Peyer's patch (tissue), 4 donors: ENCODE results near the gene ANKS3. TPM values are rescaled to one million over a fixed set of nuclear protein-coding genes. Genes with fewer than 3 reads are reported as not detected.
A peak's percentile ranks its signal among the peaks of the same experiment; 100 is the strongest.

Source experiments
- DNase-seq, 3 donors: peaks; one replicate each; pipeline ENCODE4 v3.0.0-alpha.2; 2017 to 2019
- H3K27ac ChIP-seq, 4 donors: fragments of 200-600 bp; sonication (generic); one replicate each; pipeline ENCODE4 v1.5.1; 2016 to 2019
- H3K27me3 ChIP-seq, 2 donors: fragments of 200-600 bp; sonication (generic); one replicate each; pipeline ENCODE4 v1.5.1; 2019
- H3K36me3 ChIP-seq, 3 donors: fragments of 200-600 bp; sonication (generic); one replicate each; pipeline ENCODE4 v1.5.1; 2016 to 2019
- H3K4me1 ChIP-seq, 4 donors: fragments of 200-600 bp; sonication (generic); one replicate each; pipeline ENCODE4 v1.5.1; 2016 to 2019
- H3K4me3 ChIP-seq, 4 donors: fragments of 200-600 bp; sonication (generic); 1 replicate in 3 of 4; 2 replicates in 1 of 4; pipeline ENCODE4 v1.5.1; 2016 to 2019; ENCODE audit warnings: mild to moderate bottlenecking in 1 of 4
- H3K9me3 ChIP-seq, 4 donors: fragments of 200-600 bp; sonication (generic); one replicate each; pipeline ENCODE4 v1.5.1; 2016 to 2019; ENCODE audit warnings: mild to moderate bottlenecking in 1 of 4
- POLR2A ChIP-seq, 2 donors: fragments of 450-650 bp; IDR thresholded peaks; one replicate each; pipeline ENCODE4 v1.5.1; 2017; ENCODE audit warnings: antibody characterized with exemption in 2 of 2, mild to moderate bottlenecking in 2 of 2, moderate library complexity in 2 of 2
- total RNA-seq, 4 donors: library from RNA; depleted of rRNA; stranded (reverse); fragments of >200 nt; gene quantifications; one replicate each; pipeline ENCODE4 v1.1.0, GENCODE V29; 2016
- TF ChIP-seq, protein P1 (sequence below), 6 experiments: fragments of 450-650 bp in 4 of 6; fragments of 200-600 bp in 2 of 6; sonication (generic) in 1 of 6; IDR thresholded peaks; one replicate each; pipeline ENCODE4 v1.5.1; 2017 to 2019; ENCODE audit warnings: antibody characterized with exemption in 6 of 6, mild to moderate bottlenecking in 3 of 6, moderate library complexity in 1 of 6

Gene ANKS3
- total RNA-seq, 4 donors from 2014 or later: 20.8 to 42.9 (median 36.6) TPM

DNA sequence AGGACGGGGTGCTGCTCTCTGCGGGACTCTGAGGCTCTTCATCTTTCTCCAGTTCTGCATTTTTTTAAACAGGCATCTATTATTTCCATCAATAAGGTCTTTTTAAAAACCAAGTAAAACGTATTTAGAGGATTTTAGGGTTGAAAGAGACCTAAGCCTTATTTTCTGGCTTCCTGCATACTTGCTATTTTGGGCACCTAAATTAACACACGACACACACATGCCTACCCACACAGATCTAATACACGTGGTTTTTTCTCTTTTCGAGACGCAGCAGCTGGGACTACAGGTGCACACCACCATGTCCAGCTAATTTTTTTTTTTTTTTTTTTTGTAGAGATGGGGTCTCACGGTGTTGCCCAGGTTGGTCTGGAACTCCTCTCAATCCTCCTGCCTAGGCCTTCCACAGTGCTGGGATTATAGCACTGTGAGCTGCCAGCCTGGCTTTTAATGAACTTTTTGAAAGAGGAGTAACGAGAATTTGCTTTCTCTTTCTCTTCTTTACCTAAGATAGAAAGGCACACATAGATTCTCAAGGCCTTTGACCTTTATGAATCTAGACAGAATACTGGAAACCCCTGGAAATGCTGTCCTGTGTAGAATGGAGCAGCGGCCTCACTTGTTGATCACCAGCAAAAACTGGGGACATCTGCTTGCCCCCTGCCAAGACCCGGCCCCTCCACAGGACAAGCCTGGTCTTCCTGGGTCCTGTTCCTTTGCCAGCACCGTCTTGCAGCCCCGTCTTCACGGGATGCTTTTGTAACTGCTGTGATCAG, 14.0 kb upstream of the ANKS3 start:
- Histone ChIP-seq H3K27me3 (no peaks in the 10 kb centered on the region), H3K4me1 (peaks cover 0 to 9% (median 0%) of the 10 kb centered on the region in 4 donors), H3K9me3 (no peaks in the 10 kb centered on the region), H3K27ac (peak overlapping the region in 1 of 4 donors; percentile 22), H3K4me3 (no peak overlapping the region), H3K36me3 (peaks cover 0 to 24% (median 0%) of the 10 kb centered on the region in 3 donors)
- no peak for DNase-seq
- TF ChIP-seq, protein P1, sequence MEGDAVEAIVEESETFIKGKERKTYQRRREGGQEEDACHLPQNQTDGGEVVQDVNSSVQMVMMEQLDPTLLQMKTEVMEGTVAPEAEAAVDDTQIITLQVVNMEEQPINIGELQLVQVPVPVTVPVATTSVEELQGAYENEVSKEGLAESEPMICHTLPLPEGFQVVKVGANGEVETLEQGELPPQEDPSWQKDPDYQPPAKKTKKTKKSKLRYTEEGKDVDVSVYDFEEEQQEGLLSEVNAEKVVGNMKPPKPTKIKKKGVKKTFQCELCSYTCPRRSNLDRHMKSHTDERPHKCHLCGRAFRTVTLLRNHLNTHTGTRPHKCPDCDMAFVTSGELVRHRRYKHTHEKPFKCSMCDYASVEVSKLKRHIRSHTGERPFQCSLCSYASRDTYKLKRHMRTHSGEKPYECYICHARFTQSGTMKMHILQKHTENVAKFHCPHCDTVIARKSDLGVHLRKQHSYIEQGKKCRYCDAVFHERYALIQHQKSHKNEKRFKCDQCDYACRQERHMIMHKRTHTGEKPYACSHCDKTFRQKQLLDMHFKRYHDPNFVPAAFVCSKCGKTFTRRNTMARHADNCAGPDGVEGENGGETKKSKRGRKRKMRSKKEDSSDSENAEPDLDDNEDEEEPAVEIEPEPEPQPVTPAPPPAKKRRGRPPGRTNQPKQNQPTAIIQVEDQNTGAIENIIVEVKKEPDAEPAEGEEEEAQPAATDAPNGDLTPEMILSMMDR (IDR thresholded peaks at IDR 0.05): no peak
- TF ChIP-seq POLR2A (IDR thresholded peaks at IDR 0.05): no peak

DNA sequence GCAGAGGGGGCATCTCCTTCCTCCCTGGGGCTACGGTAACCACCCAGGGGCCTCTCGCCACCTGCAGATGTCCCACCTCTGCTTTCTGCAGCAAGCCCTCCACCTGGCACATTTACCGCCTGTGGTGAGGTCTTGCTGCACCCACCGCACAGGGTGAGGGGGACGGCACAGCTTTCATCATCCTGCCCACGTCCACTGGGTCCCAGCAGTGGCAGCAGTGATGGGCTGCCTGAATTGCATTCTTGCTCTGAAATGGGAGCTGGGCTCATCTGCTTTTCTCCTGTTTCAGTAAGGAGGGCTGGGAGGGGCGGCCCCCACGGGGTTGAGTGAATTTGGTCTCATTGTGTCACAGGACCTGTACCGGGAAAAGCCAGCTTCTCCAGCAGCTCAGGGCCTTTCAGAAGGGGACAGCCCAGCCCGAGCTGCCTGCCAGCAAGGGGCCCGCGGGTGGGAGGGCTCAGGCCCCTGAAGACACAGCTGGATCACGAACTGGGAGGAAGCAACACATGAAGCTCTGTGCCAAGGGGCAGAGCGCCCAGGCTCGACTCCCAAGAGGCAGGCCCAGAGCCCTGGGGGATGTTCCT, 13.0 kb upstream of the ANKS3 start:
- Histone ChIP-seq H3K4me1 (peaks cover 0 to 9% (median 0%) of the 10 kb centered on the region in 4 donors), H3K27ac (peak overlapping the region in 1 of 4 donors; percentile 22), H3K27me3 (no peaks in the 10 kb centered on the region), H3K36me3 (peaks cover 0 to 14% (median 0%) of the 10 kb centered on the region in 3 donors), H3K9me3 (no peaks in the 10 kb centered on the region), H3K4me3 (no peak overlapping the region)
- no peak for TF ChIP-seq POLR2A (IDR thresholded peaks at IDR 0.05)
- TF ChIP-seq, protein P1 (IDR thresholded peaks at IDR 0.05): no peak
- DNase-seq: no peak

DNA sequence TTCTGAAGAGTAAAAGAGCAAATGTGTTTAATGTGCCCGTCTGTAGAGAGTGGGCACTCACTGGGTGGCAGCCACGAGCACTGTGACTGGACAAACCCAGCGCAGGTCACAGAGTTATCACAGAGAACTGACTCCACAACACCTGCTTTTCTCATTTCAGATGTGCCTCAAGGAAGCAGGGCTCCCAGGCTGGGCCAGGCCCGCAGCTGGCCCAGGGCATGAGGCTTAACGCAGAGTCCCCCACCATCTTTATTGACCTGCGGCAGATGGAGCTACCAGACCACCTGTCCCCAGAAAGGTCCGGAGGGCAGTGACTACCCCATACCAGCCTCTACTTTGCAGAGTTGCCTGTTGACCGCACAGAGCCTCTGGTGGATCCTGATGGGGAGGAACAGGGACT, 12.1 kb upstream of the ANKS3 start:
- Histone ChIP-seq H3K36me3 (peaks cover 0 to 5% (median 0%) of the 10 kb centered on the region in 3 donors), H3K27me3 (no peaks in the 10 kb centered on the region), H3K9me3 (no peaks in the 10 kb centered on the region), H3K27ac (no peak overlapping the region), H3K4me1 (peaks cover 0 to 9% (median 0%) of the 10 kb centered on the region in 4 donors), H3K4me3 (no peak overlapping the region)
- no peak for TF ChIP-seq POLR2A (IDR thresholded peaks at IDR 0.05)
- DNase-seq: no peak

DNA sequence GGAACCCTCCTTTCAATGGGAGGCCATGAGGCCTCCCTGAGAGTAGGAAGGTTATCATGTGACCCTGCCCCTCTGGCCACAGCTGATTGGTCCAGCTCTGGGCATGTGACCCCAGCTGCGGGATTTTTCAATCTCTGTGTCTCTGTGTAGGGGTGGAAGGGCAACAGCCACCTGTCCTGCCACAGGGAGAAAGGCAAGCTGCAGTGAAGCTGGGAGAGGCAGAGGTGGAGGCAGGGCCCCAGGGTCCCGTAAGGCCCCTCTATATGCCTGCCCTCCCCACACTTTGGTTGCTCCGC, 11.2 kb upstream of the ANKS3 start:
- Histone ChIP-seq H3K36me3 (no peaks in the 10 kb centered on the region), H3K27ac (no peak overlapping the region), H3K4me3 (no peak overlapping the region), H3K27me3 (no peaks in the 10 kb centered on the region), H3K9me3 (no peaks in the 10 kb centered on the region), H3K4me1 (peaks cover 0 to 9% (median 0%) of the 10 kb centered on the region in 4 donors)
- no peak for DNase-seq
- TF ChIP-seq, protein P1 (IDR thresholded peaks at IDR 0.05): no peak
- no peak for TF ChIP-seq POLR2A (IDR thresholded peaks at IDR 0.05)

DNA sequence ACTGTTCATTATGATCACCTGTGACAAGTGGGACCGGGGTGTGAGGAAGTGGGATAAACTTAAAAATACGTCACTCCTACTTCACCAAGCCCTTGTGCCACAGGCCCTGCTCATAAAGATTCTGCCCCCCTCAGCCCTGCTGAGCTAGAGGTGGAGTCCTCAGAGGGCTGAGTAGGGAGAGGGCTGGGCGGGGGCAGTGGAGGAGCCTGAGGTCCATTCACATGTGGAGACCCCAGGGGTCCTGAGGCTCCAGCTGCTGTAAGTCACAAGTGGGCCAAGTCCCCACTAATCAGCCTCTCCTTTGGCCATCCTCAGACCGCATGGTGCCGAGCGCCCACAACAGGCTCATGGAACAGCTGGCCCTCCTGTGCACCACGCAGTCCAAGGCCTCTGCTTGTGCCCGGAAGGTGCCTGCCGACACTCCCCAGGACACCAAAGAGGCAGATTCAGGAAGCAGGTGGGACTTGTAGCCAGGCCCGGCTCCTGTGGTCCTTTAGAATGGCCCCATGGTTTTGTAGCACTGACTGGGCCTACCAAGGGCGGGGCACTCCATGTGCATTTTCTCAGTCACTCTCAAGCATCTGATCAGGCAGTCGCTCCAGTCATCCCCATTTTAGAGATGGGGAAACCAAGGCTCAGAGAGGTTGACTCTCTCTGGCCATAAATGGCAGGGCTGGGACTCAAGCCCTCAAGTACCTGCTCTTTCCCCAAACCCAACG, 10.6 kb upstream of the ANKS3 start:
- Histone ChIP-seq H3K4me3 (no peak overlapping the region), H3K27me3 (no peaks in the 10 kb centered on the region), H3K27ac (no peak overlapping the region), H3K4me1 (peaks cover 0 to 9% (median 0%) of the 10 kb centered on the region in 4 donors), H3K9me3 (no peaks in the 10 kb centered on the region), H3K36me3 (no peaks in the 10 kb centered on the region)
- no peak for DNase-seq
- TF ChIP-seq, protein P1 (IDR thresholded peaks at IDR 0.05): no peak
- TF ChIP-seq POLR2A (IDR thresholded peaks at IDR 0.05): no peak
